Measurements from ENCODE around the gene CNKSR2. TPM values are rescaled to one million over a fixed set of nuclear protein-coding genes. Genes with fewer than 3 reads are reported as not detected.

Gene CNKSR2
- total RNA-seq, 1 donor from 2014 or later, result 3.4 TPM

DNA sequence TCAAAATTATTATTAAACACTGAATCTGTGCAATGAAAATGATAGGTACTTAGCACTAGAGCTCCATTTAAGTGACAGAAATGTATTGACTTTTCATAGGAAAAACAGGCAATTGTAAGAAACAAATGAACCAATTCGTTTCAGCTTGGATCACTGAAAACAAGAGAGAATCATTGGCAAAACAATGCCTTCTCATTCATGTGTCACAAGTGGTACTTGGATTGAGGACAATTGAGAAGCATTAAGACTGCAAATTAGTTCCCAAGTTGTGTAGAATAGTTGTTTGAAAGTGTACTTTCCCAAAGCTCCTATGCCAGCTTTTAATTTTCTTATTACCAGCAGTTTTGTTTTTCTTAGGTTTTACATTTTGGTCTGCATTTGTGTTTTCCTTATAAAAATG is 20.6 kb downstream of the CNKSR2 start:
- no peak overlapping the region for H3K4me3 ChIP-seq (ENCODE audit: low read depth, low read length)
- no peak for DNase-seq (ENCODE audit: low read depth)
- TF ChIP-seq CTCF (conservative IDR thresholded peaks at IDR 0.05; ENCODE audit: low read depth, low read length), result no peak

- no peak for DNase-seq (ENCODE audit: low read depth)
- no peak for TF ChIP-seq CTCF (conservative IDR thresholded peaks at IDR 0.05; ENCODE audit: low read depth, low read length)
- no peak overlapping the region for H3K4me3 ChIP-seq (ENCODE audit: low read depth, low read length)
These were observed 24.2 kb downstream of the CNKSR2 start for GRCh38 chrX:21398426-21398825.

GRCh38 chrX:21400408-21401121 is 26.3 kb downstream of the CNKSR2 start:
- no peak for DNase-seq (ENCODE audit: low read depth)
- TF ChIP-seq CTCF (conservative IDR thresholded peaks at IDR 0.05; ENCODE audit: low read depth, low read length), result no peak
- no peak overlapping the region for H3K4me3 ChIP-seq (ENCODE audit: low read depth, low read length)

DNA sequence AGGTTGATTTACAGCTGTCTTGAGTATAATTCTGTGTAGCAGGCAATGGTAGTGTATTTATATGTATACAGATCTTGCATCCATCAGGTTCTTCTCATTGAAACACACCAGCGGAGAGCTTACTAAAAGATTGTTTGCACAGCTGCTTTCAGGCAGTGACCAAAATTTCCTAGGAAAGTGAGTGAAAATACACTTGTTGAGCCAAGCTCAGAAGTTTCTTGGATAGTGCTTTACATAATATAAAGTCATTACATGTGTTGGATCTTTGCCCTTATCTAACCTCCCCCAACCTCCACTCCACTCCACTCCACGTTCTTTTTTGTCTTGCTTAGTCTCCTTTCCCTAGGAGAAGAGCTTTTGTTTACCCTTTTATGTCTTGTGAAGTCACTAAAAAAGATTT is 34.1 kb downstream of the CNKSR2 start:
- TF ChIP-seq CTCF (conservative IDR thresholded peaks at IDR 0.05; ENCODE audit: low read depth, low read length), result no peak
- no peak for DNase-seq (ENCODE audit: low read depth)

DNA sequence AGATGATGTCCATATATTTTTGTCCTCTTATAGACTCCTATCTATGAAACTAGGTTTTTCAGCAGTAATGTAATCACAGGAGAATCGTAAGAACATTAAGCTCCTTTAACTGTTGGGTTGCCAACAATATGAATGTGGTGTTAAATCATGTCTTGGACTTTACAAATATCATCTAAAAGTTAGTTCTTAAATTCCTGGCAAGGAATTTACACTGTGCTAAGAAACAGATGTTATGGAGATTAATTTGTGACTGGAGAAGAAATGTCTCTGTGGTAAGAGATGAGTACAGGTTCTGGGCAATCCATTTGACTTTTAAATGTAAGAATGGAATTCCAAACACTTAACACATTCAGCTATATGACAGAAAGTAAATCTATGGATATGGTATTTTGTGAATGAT is 34.6 kb downstream of the CNKSR2 start:
- no peak overlapping the region for H3K4me3 ChIP-seq (ENCODE audit: low read depth, low read length)
- DNase-seq (ENCODE audit: low read depth), result no peak
- no peak for TF ChIP-seq CTCF (conservative IDR thresholded peaks at IDR 0.05; ENCODE audit: low read depth, low read length)

More for the DNA sequence above, 34.1 kb downstream of the CNKSR2 start:
- no peak overlapping the region for H3K4me3 ChIP-seq (ENCODE audit: low read depth, low read length)

GRCh38 chrX:21412029-21412428 is 37.8 kb downstream of the CNKSR2 start:
- DNase-seq (ENCODE audit: low read depth), result no peak
- H3K4me3 ChIP-seq (ENCODE audit: low read depth, low read length), result no peak overlapping the region
- TF ChIP-seq CTCF (conservative IDR thresholded peaks at IDR 0.05; ENCODE audit: low read depth, low read length), result no peak

DNA sequence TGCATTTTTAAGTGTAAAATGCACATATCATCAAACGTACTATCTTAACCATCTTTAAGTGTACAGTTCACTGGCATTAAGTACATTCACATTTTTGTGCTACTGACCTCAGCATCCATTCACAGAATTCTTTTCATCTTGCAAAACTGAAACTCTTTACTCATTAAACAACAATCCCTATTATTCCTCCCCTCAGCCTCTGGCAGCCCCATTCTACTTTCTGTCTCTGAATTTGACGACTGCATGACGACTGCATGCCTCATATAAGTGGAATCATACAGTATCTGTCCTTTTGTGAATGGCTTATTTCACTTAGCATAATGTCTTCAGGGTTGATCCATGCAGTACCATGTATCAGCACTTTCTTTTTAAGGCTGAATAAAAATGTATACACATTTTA is 38.7 kb downstream of the CNKSR2 start:
- TF ChIP-seq CTCF (conservative IDR thresholded peaks at IDR 0.05; ENCODE audit: low read depth, low read length), result no peak
- no peak overlapping the region for H3K4me3 ChIP-seq (ENCODE audit: low read depth, low read length)
- no peak for DNase-seq (ENCODE audit: low read depth)
